ENCODE measurements around the gene BLMH. TPM values are rescaled to one million over a fixed set of nuclear protein-coding genes. Genes with fewer than 3 reads are reported as not detected.

The BLMH gene
- total RNA-seq, 1 experiment from 2014 or later = 94.3 TPM

DNA sequence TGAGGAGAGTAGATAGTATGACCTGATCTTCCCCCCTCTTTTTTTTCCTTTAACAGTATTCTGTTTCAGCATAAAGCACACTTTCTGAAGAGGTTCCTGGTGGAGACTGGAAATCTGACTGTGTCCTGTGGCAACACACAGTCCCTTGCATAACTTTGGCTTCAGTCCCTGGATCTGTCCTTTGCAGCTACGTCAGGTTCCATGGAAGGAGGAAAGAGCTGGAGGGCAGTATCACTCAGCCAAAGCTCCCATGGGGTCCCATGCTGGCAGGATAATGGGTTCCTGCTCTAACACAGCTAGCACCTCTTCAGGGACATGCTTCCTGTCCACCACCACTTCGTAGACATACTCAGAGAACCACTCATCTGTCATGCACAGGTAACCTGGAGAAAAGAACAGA, 43.0 kb downstream of the BLMH start:
- TF ChIP-seq, protein P1, sequence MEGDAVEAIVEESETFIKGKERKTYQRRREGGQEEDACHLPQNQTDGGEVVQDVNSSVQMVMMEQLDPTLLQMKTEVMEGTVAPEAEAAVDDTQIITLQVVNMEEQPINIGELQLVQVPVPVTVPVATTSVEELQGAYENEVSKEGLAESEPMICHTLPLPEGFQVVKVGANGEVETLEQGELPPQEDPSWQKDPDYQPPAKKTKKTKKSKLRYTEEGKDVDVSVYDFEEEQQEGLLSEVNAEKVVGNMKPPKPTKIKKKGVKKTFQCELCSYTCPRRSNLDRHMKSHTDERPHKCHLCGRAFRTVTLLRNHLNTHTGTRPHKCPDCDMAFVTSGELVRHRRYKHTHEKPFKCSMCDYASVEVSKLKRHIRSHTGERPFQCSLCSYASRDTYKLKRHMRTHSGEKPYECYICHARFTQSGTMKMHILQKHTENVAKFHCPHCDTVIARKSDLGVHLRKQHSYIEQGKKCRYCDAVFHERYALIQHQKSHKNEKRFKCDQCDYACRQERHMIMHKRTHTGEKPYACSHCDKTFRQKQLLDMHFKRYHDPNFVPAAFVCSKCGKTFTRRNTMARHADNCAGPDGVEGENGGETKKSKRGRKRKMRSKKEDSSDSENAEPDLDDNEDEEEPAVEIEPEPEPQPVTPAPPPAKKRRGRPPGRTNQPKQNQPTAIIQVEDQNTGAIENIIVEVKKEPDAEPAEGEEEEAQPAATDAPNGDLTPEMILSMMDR (conservative IDR thresholded peaks at IDR 0.05; ENCODE audit: low read depth, low read length) = no peak
- TF ChIP-seq EZH2 (IDR thresholded peaks at IDR 0.05; ENCODE audit: borderline replicate concordance, low read depth, low read length, poor library complexity, severe bottlenecking) = no peak
- intact Hi-C loops (cut with micrococcal nuclease; ENCODE audit: unreplicated experiment) = no loop called here
- Histone ChIP-seq H3K4me1 (ENCODE audit: insufficient read depth, low read length, poor library complexity, severe bottlenecking) (no peaks in the 10 kb centered on the region), H3K27ac (ENCODE audit: low read depth, low read length, poor library complexity, severe bottlenecking) (no peak overlapping the region), H3K27me3 (replicated peaks; ENCODE audit: insufficient read depth, low read depth, low read length, poor library complexity) (no peaks in the 10 kb centered on the region), H3K9me3 (ENCODE audit: low read depth, low read length, poor library complexity, severe bottlenecking) (no peaks in the 10 kb centered on the region), H3K36me3 (ENCODE audit: insufficient read depth, low read length, poor library complexity, severe bottlenecking) (peaks cover 31% of the 10 kb centered on the region), H3K4me3 (ENCODE audit: low read depth, low read length, poor library complexity, severe bottlenecking) (no peak overlapping the region)
- ChIA-PET POLR2A (ENCODE audit: low non-redundant PET) (no interaction called here), CTCF (no interaction called here)
- DNase-seq (ENCODE audit: low spot score) = no peak
- BruUV-seq (replicated peaks) = no TSS peak

DNA sequence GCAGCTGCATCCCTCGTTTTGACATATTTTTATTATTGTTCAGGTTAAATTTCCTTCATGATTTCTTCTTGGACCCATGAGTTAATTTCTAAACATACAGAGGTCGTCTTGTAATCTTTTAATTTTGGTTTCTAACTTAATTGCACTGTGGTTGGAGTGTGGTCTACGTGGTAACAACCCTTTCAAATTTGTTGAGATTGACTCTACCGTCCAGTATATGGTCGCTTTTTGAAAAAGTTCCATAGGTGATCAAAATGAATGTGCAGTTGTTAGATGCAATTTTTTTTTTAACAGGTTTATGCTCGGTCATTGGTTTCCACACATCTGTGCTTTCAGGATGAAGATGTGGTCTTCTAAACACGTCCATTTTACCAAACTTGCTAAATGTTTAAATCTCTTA, 45.3 kb downstream of the BLMH start:
- ChIA-PET CTCF (no interaction called here), POLR2A (ENCODE audit: low non-redundant PET) (no interaction called here)
- Histone ChIP-seq H3K27me3 (replicated peaks; ENCODE audit: insufficient read depth, low read depth, low read length, poor library complexity) (no peaks in the 10 kb centered on the region), H3K4me1 (ENCODE audit: insufficient read depth, low read length, poor library complexity, severe bottlenecking) (no peaks in the 10 kb centered on the region), H3K36me3 (ENCODE audit: insufficient read depth, low read length, poor library complexity, severe bottlenecking) (peaks cover 28% of the 10 kb centered on the region), H3K9me3 (ENCODE audit: low read depth, low read length, poor library complexity, severe bottlenecking) (no peaks in the 10 kb centered on the region), H3K4me3 (ENCODE audit: low read depth, low read length, poor library complexity, severe bottlenecking) (no peak overlapping the region), H3K27ac (ENCODE audit: low read depth, low read length, poor library complexity, severe bottlenecking) (no peak overlapping the region)
- TF ChIP-seq, protein P1 (conservative IDR thresholded peaks at IDR 0.05; ENCODE audit: low read depth, low read length) = no peak
- no peak for TF ChIP-seq EZH2 (IDR thresholded peaks at IDR 0.05; ENCODE audit: borderline replicate concordance, low read depth, low read length, poor library complexity, severe bottlenecking)
- intact Hi-C loops (cut with micrococcal nuclease; ENCODE audit: unreplicated experiment) = no loop called here
- DNase-seq (ENCODE audit: low spot score) = no peak
- BruUV-seq (replicated peaks) = no TSS peak

DNA sequence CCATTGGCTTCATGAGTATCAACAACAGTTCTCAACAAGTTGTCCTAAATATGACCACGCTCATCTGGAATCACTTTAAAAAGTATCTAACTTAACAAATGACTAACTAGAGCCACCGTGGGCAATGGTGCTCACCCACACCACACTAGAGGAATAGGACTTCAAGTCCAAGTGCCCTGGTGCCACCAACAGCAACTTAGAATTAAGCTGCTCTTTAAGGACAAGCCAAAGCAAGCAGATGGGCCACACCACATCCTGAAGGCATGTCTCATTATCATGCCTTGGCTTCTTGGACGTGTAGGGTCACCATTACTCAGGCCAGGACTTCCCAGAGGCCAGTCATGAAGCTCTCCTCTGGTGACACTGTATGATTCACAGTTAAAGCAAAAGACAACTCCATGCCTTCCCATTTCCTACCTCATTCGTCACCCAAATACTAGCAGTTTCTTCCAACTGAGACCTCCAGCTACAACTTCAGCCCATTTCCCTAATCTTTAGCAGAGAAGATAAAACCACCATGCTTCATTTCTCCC, 46.8 kb downstream of the BLMH start:
- POLR2A ChIA-PET (ENCODE audit: low non-redundant PET) = no interaction called here
- CTCF ChIA-PET = no interaction called here
- Histone ChIP-seq H3K9me3 (ENCODE audit: low read depth, low read length, poor library complexity, severe bottlenecking) (no peaks in the 10 kb centered on the region), H3K4me3 (ENCODE audit: low read depth, low read length, poor library complexity, severe bottlenecking) (no peak overlapping the region), H3K4me1 (ENCODE audit: insufficient read depth, low read length, poor library complexity, severe bottlenecking) (no peaks in the 10 kb centered on the region), H3K27ac (ENCODE audit: low read depth, low read length, poor library complexity, severe bottlenecking) (no peak overlapping the region), H3K27me3 (replicated peaks; ENCODE audit: insufficient read depth, low read depth, low read length, poor library complexity) (no peaks in the 10 kb centered on the region), H3K36me3 (ENCODE audit: insufficient read depth, low read length, poor library complexity, severe bottlenecking) (peaks cover 23% of the 10 kb centered on the region)
- TF ChIP-seq EZH2 (IDR thresholded peaks at IDR 0.05; ENCODE audit: borderline replicate concordance, low read depth, low read length, poor library complexity, severe bottlenecking) = no peak
- TF ChIP-seq, protein P1 (conservative IDR thresholded peaks at IDR 0.05; ENCODE audit: low read depth, low read length) = no peak
- intact Hi-C loops (cut with micrococcal nuclease; ENCODE audit: unreplicated experiment) = no loop called here
- no peak for DNase-seq (ENCODE audit: low spot score)
- no TSS peak for BruUV-seq (replicated peaks)

All from A673 (cell line).